GM18507 (cell line): ENCODE data around the gene ACKR2.

Experiments used
- DNase-seq: peaks from one replicate; pipeline ENCODE4 v3.0.0; 2011; ENCODE audit warnings: low read depth; ENCODE audit not compliant: insufficient read length; ENCODE audit errors: extremely low spot score
- FAIRE-seq: peaks from 2 replicates; lab custom pipeline; 2011; peaks lifted over from hg19 to GRCh38; lab: Jason Lieb, UNC

ACKR2 gene

GRCh38 chr3:42851228-42851834, 42.1 kb downstream of the ACKR2 start:
- no peak for FAIRE-seq
- no peak for DNase-seq

GRCh38 chr3:42852441-42852840, 43.2 kb downstream of the ACKR2 start:
- FAIRE-seq (no peak), DNase-seq (no peak)

GRCh38 chr3:42853056-42853455, 43.8 kb downstream of the ACKR2 start:
- FAIRE-seq (no peak), DNase-seq (no peak)

GRCh38 chr3:42853739-42854302, 44.6 kb downstream of the ACKR2 start:
- DNase-seq = no peak
- FAIRE-seq = no peak

GRCh38 chr3:42855219-42855546, 45.9 kb downstream of the ACKR2 start:
- DNase-seq = no peak
- no peak for FAIRE-seq

GRCh38 chr3:42855547-42856380, 46.5 kb downstream of the ACKR2 start:
- DNase-seq (no peak), FAIRE-seq (no peak)

GRCh38 chr3:42856544-42856943, 47.3 kb downstream of the ACKR2 start:
- no peak for DNase-seq
- no peak for FAIRE-seq

- FAIRE-seq (no peak), DNase-seq (no peak)
Observed at GRCh38 chr3:42864321-42864950, 55.2 kb downstream of the ACKR2 start.

- DNase-seq (no peak), FAIRE-seq (no peak)
Observed at GRCh38 chr3:42865256-42865655, 56.0 kb downstream of the ACKR2 start.

GRCh38 chr3:42867138-42867537, 57.9 kb downstream of the ACKR2 start:
- DNase-seq = no peak
- no peak for FAIRE-seq

- DNase-seq (no peak), FAIRE-seq (no peak)
Observed at GRCh38 chr3:42868841-42869240, 59.6 kb downstream of the ACKR2 start.

- DNase-seq = no peak
- no peak for FAIRE-seq
Observed at GRCh38 chr3:42871592-42872196, 62.4 kb downstream of the ACKR2 start.

GRCh38 chr3:42872718-42873117, 63.5 kb downstream of the ACKR2 start:
- no peak for FAIRE-seq
- no peak for DNase-seq

GRCh38 chr3:42873221-42873982, 64.2 kb downstream of the ACKR2 start:
- FAIRE-seq (no peak), DNase-seq (no peak)

- no peak for FAIRE-seq
- DNase-seq = no peak
Observed at GRCh38 chr3:42874749-42875148, 65.5 kb downstream of the ACKR2 start.

GRCh38 chr3:42875325-42876151, 66.3 kb downstream of the ACKR2 start, which contains the start of gene CYP8B1:
Gene CYP8B1 (minus strand): TSS chr3:42875879. CDS start chr3:42875816, 63 bp downstream.
- DNase-seq (no peak), FAIRE-seq (no peak)

- FAIRE-seq = no peak
- no peak for DNase-seq
Observed at GRCh38 chr3:42876401-42876800, 67.2 kb downstream of the ACKR2 start.

GRCh38 chr3:42876940-42877720, 67.9 kb downstream of the ACKR2 start:
- no peak for FAIRE-seq
- DNase-seq = no peak
